Muscle of leg (tissue), 11 donors: ENCODE measurements around the gene GABPB1. TPM values are rescaled to one million over a fixed set of nuclear protein-coding genes. Genes with fewer than 3 reads are reported as not detected.
"Not testable (repeated sequence)": the region's sequence is repeated elsewhere in the genome, so short reads cannot be mapped to it uniquely, and the experiment has no call there.

ENCODE experiments used
- DNase-seq: peaks from one replicate; pipeline ENCODE4 v3.0.0; 2013
- H3K27ac ChIP-seq: one replicate; pipeline ENCODE4 v1.5.1; 2013; ENCODE audit warnings: mild to moderate bottlenecking, low read length, control low read depth
- H3K27me3 ChIP-seq: one replicate; pipeline ENCODE4 v1.6.1; 2013; ENCODE audit warnings: low read length; ENCODE audit not compliant: control insufficient read depth, insufficient read depth
- H3K36me3 ChIP-seq: one replicate; pipeline ENCODE4 v1.6.1; 2013; ENCODE audit warnings: low read length; ENCODE audit not compliant: control insufficient read depth, insufficient read depth
- H3K4me1 ChIP-seq: one replicate; pipeline ENCODE4 v1.6.1; 2013; ENCODE audit warnings: low read length; ENCODE audit not compliant: control insufficient read depth, insufficient read depth
- H3K4me3 ChIP-seq: one replicate; pipeline ENCODE4 v1.5.1; 2013; ENCODE audit warnings: low read length, control low read depth
- H3K9me3 ChIP-seq: replicated peaks from 2 replicates; pipeline ENCODE4 v1.6.1; 2013; ENCODE audit warnings: low read depth, low read length; ENCODE audit not compliant: control insufficient read depth
- WGBS: methylation state at CpG from one replicate; pipeline ENCODE4 v1.1.5; 2013; ENCODE audit warnings: missing lambda C conversion rate; ENCODE audit not compliant: insufficient coverage; 5-methylcytosine and 5-hydroxymethylcytosine counted together
- polyA plus RNA-seq, 8 donors: library from polyadenylated mRNA; unstranded; fragments of 120-200 nt; gene quantifications; one replicate each; pipeline versions ENCODE4 v1.2.1 to v1.2.3, GENCODE V29; 2013; ENCODE audit warnings: inconsistent platforms in 1 of 8, low replicate concordance in 1 of 8; ENCODE audit not compliant: insufficient read length in 8 of 8, insufficient read depth in 1 of 8
- total RNA-seq: library from RNA; stranded (reverse); fragments of 120-200 nt; gene quantifications from one replicate; pipeline ENCODE4 v1.2.4, GENCODE V29; 2013

Gene GABPB1
- total and polyA plus RNA-seq, 9 donors = 14.2 to 23.5 (median 17.2) TPM

- WGBS = no CpG with 5 or more reads among the region's 3 CpGs
- Histone ChIP-seq H3K27me3 (no peaks in the 10 kb centered on the region), H3K9me3 (no peaks in the 10 kb centered on the region), H3K4me3 (no peak overlapping the region), H3K4me1 (no peaks in the 10 kb centered on the region), H3K36me3 (no peaks in the 10 kb centered on the region), H3K27ac (no peak overlapping the region)
- DNase-seq = no peak
Observed at GRCh38 chr15:50377867-50378751, 23.1 kb upstream of the GABPB1 start.

GRCh38 chr15:50369564-50369963 is 14.6 kb upstream of the GABPB1 start:
- H3K4me3 ChIP-seq, DNase-seq, H3K27ac ChIP-seq, H3K9me3 ChIP-seq, H3K4me1 ChIP-seq, H3K27me3 ChIP-seq, H3K36me3 ChIP-seq: not testable (repeated sequence)
- 93% methylated on average over 4 of the region's 8 CpGs for WGBS

GRCh38 chr15:50365971-50366370 is 11.0 kb upstream of the GABPB1 start:
- Histone ChIP-seq H3K4me3 (no peak overlapping the region), H3K27ac (no peak overlapping the region), H3K36me3 (peaks cover 22% of the 10 kb centered on the region), H3K27me3 (no peaks in the 10 kb centered on the region), H3K4me1 (no peaks in the 10 kb centered on the region), H3K9me3 (no peaks in the 10 kb centered on the region)
- DNase-seq = no peak

GRCh38 chr15:50365570-50365969 is 10.6 kb upstream of the GABPB1 start:
- Histone ChIP-seq H3K27me3 (no peaks in the 10 kb centered on the region), H3K9me3 (no peaks in the 10 kb centered on the region), H3K36me3 (peaks cover 26% of the 10 kb centered on the region), H3K27ac (no peak overlapping the region), H3K4me1 (no peaks in the 10 kb centered on the region), H3K4me3 (no peak overlapping the region)
- no peak for DNase-seq
- no CpG with 5 or more reads among the region's 2 CpGs for WGBS

DNA sequence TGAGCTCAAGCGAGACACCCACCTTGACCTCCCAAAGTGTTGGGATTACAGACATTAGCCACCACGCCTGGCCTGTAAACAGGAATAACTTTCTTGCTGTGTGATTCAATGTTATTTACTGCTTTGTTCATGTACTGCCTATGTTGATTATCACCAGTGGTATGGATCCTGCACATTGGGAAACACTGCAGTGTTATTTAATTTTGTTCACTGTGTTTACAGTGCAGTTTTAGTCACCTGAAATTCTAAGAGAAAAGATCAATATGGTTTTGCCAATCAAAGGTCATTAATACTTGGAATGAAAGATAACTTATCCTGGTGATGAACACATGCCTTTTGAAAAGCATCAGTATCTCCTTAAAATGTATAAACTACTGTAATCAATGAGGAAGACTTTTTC is 8.6 kb upstream of the GABPB1 start:
- Histone ChIP-seq H3K4me3 (no peak overlapping the region), H3K36me3 (peaks cover 27% of the 10 kb centered on the region), H3K9me3 (no peaks in the 10 kb centered on the region), H3K27me3 (no peaks in the 10 kb centered on the region), H3K27ac (no peak overlapping the region), H3K4me1 (no peaks in the 10 kb centered on the region)
- no peak for DNase-seq
- no CpG with 5 or more reads among the region's 2 CpGs for WGBS

GRCh38 chr15:50361756-50362155 is 6.8 kb upstream of the GABPB1 start:
- peaks cover 38% of the 10 kb centered on the region for H3K36me3 ChIP-seq
- no CpG with 5 or more reads among the region's 6 CpGs for WGBS
- H3K4me1 ChIP-seq = no peaks in the 10 kb centered on the region

GRCh38 chr15:50358845-50359244 is 3.8 kb upstream of the GABPB1 start:
- no CpG with 5 or more reads among the region's 1 CpG for WGBS
- Histone ChIP-seq H3K4me1 (no peaks in the 10 kb centered on the region), H3K27ac (no peak overlapping the region), H3K9me3 (no peaks in the 10 kb centered on the region), H3K4me3 (no peak overlapping the region), H3K36me3 (peaks cover 38% of the 10 kb centered on the region), H3K27me3 (no peaks in the 10 kb centered on the region)
- peak; percentile 26 for DNase-seq

More at GRCh38 chr15:50361756-50362155, 6.8 kb upstream of the GABPB1 start:
- Histone ChIP-seq H3K9me3 (no peaks in the 10 kb centered on the region), H3K27me3 (no peaks in the 10 kb centered on the region), H3K4me3 (no peak overlapping the region), H3K27ac (no peak overlapping the region)
- DNase-seq = no peak

GRCh38 chr15:50355980-50356379 is 982 bp upstream of the GABPB1 start:
- Histone ChIP-seq H3K4me1 (peaks cover 10% of the 10 kb centered on the region), H3K9me3 (no peaks in the 10 kb centered on the region), H3K27me3 (no peaks in the 10 kb centered on the region), H3K27ac (peak overlapping the region; percentile 6), H3K4me3 (peak overlapping the region; percentile 83), H3K36me3 (peaks cover 18% of the 10 kb centered on the region)
- peak; percentile 43 for DNase-seq
- whole genome bisulfite sequencing = no CpG with 5 or more reads among the region's 2 CpGs

GRCh38 chr15:50355619-50355905 is 564 bp upstream of the GABPB1 start:
- Histone ChIP-seq H3K9me3 (no peaks in the 10 kb centered on the region), H3K27me3 (no peaks in the 10 kb centered on the region), H3K36me3 (peaks cover 14% of the 10 kb centered on the region), H3K27ac (peak overlapping the region; percentile 100), H3K4me3 (peak overlapping the region; percentile 83), H3K4me1 (peaks cover 10% of the 10 kb centered on the region)
- WGBS = 0% methylated on average over 3 of the region's 8 CpGs
- DNase-seq = no peak

GRCh38 chr15:50353975-50354837 is 792 bp downstream of the GABPB1 start:
- peaks cover 11% of the 10 kb centered on the region for H3K36me3 ChIP-seq
- H3K4me1 ChIP-seq = peaks cover 10% of the 10 kb centered on the region

More at GRCh38 chr15:50353975-50354837, 792 bp downstream of the GABPB1 start:
- peak; percentile 93 for DNase-seq
- peak overlapping the region; percentile 83 for H3K4me3 ChIP-seq
- peak overlapping the region; percentile 100 for H3K27ac ChIP-seq
- no peaks in the 10 kb centered on the region for H3K27me3 ChIP-seq
- WGBS = under 1% methylated on average over 77 of the region's 79 CpGs
- no peaks in the 10 kb centered on the region for H3K9me3 ChIP-seq
